Smooth muscle cell of the pulmonary artery (primary cell): ENCODE results near the gene ZNF316. TPM values are rescaled to one million over a fixed set of nuclear protein-coding genes. Genes with fewer than 3 reads are reported as not detected.

Experiments
- total RNA-seq: library from RNA; depleted of rRNA; stranded (reverse); fragments of >200 nt; gene quantifications from 2 replicates; pipeline ENCODE4 v1.2.3, GENCODE V29; 2014

ZNF316 gene
- total RNA-seq = 14.7 and 22.7 TPM in 2 replicates

GRCh38 chr7:6636741-6637543 lies at the start of gene ZNF316:
TSS of gene ZNF316 (plus strand) at chr7:6637318. CDS start at chr7:6642410, 5,092 bp downstream.

GRCh38 chr7:6589829-6590644 lies 47.1 kb upstream of the ZNF316 start, which contains the start of gene INTS15:
TSS of gene INTS15 (plus strand) at chr7:6590021. CDS start at chr7:6590284, 263 bp downstream.

GRCh38 chr7:6614953-6615722 lies 22.0 kb upstream of the ZNF316 start, which contains the start of gene ZNF853:
TSS of gene ZNF853 (plus strand) at chr7:6615610. CDS start at chr7:6616175, 565 bp downstream.

Other genes starting within 250 kb of the ZNF316 start
- 18.3 and 21.2 TPM in 2 replicates for gene DAGLB, start 189.4 kb upstream of the ZNF316 start, total RNA-seq
- 232 and 334 TPM in 2 replicates for gene KDELR2, start 153.2 kb upstream of the ZNF316 start, total RNA-seq
- gene GRID2IP, start 85.9 kb upstream of the ZNF316 start, total RNA-seq = 0.07 TPM in 1 of 2 replicates, not detected in the other
- 71.8 and 75.7 TPM in 2 replicates for gene ZDHHC4, start 59.9 kb upstream of the ZNF316 start, total RNA-seq
- 6.9 and 10.1 TPM in 2 replicates for gene INTS15, start 47.3 kb upstream of the ZNF316 start, total RNA-seq
- 0.78 and 0.99 TPM in 2 replicates for gene ZNF853, start 21.7 kb upstream of the ZNF316 start, total RNA-seq
- gene ZNF12, start 69.6 kb downstream of the ZNF316 start, total RNA-seq = 19.5 and 21.0 TPM in 2 replicates
- gene RSPH10B2, start 116.8 kb downstream of the ZNF316 start, total RNA-seq = 0.20 TPM in 1 of 2 replicates, not detected in the other
- 21.3 and 27.0 TPM in 2 replicates for gene CCZ1B, start 189.0 kb downstream of the ZNF316 start, total RNA-seq